Thymus (tissue), 11 donors: Measurements from ENCODE around the gene RCBTB1. TPM values are rescaled to one million over a fixed set of nuclear protein-coding genes. Genes with fewer than 3 reads are reported as not detected.
A peak's percentile ranks its signal among the peaks of the same experiment; 100 is the strongest.
"Not testable (repeated sequence)": the region's sequence is repeated elsewhere in the genome, so short reads cannot be mapped to it uniquely, and the experiment has no call there.

Experiments
- DNase-seq, 9 donors: peaks; one replicate each; pipeline ENCODE4 v3.0.0-alpha.2; 2013; ENCODE audit warnings: low spot score in 9 of 9, low read depth in 6 of 9, missing footprints in 1 of 9
- H3K27ac ChIP-seq, 2 donors: one replicate each; pipeline ENCODE4 v1.5.1; 2013; ENCODE audit warnings: control low read depth in 1 of 2, low read depth in 1 of 2, low read length in 1 of 2, mild to moderate bottlenecking in 1 of 2, moderate library complexity in 1 of 2
- H3K27me3 ChIP-seq, 2 donors: one replicate each; pipeline ENCODE4 v1.5.1; 2013; ENCODE audit warnings: low read length in 1 of 2; ENCODE audit not compliant: control insufficient read depth in 2 of 2, insufficient read depth in 1 of 2
- H3K36me3 ChIP-seq, 2 donors: one replicate each; pipeline ENCODE4 v1.5.1; 2013; ENCODE audit warnings: low read length in 1 of 2, mild to moderate bottlenecking in 1 of 2, moderate library complexity in 1 of 2; ENCODE audit not compliant: control insufficient read depth in 2 of 2, insufficient read depth in 2 of 2
- H3K4me1 ChIP-seq, 2 donors: one replicate each; pipeline ENCODE4 v1.5.1; 2013; ENCODE audit warnings: low read length in 2 of 2; ENCODE audit not compliant: control insufficient read depth in 2 of 2, insufficient read depth in 2 of 2
- H3K4me3 ChIP-seq, 2 donors: one replicate each; pipeline ENCODE4 v1.5.1; 2013; ENCODE audit warnings: low read length in 2 of 2, control low read depth in 1 of 2, mild to moderate bottlenecking in 1 of 2
- H3K9me3 ChIP-seq, 2 donors: one replicate each; pipeline ENCODE4 v1.5.1; 2013; ENCODE audit warnings: low read length in 1 of 2, mild to moderate bottlenecking in 1 of 2; ENCODE audit not compliant: control insufficient read depth in 2 of 2, insufficient read depth in 1 of 2
- WGBS: extraction: QIAGEN DNeasy Blood & Tissue Kit; methylation state at CpG from one replicate; pipeline ENCODE4 v1.1.7; 2013; 5-methylcytosine and 5-hydroxymethylcytosine counted together
- polyA plus RNA-seq: library from polyadenylated mRNA; stranded (reverse); fragments of 200-250 nt; gene quantifications from one replicate; pipeline ENCODE4 v1.2.3, GENCODE V29; 2013
- total RNA-seq: library from RNA; stranded (reverse); fragments of 120-200 nt; gene quantifications from one replicate; pipeline ENCODE4 v1.2.4, GENCODE V29; 2013
- donor health status: healthy.

RCBTB1 gene
- total and polyA plus RNA-seq, 2 donors: 15.3 to 34.7 TPM

GRCh38 chr13:49608651-49609331, 23.4 kb upstream of the RCBTB1 start:
- DNase-seq: no peak
- Histone ChIP-seq H3K36me3 (no peaks in the 10 kb centered on the region), H3K4me3 (no peak overlapping the region), H3K4me1 (peaks cover 0 to 8% of the 10 kb centered on the region in 2 donors), H3K27ac (no peak overlapping the region), H3K9me3 (no peaks in the 10 kb centered on the region), H3K27me3 (no peaks in the 10 kb centered on the region)
- 97% methylated on average over 1 of the region's 1 CpG for WGBS

GRCh38 chr13:49607761-49608160, 22.4 kb upstream of the RCBTB1 start:
- DNase-seq: no peak
- peaks cover 0 to 8% of the 10 kb centered on the region in 2 donors for H3K4me1 ChIP-seq
- no peak overlapping the region for H3K4me3 ChIP-seq
- H3K27ac ChIP-seq: no peak overlapping the region
- no peaks in the 10 kb centered on the region for H3K9me3 ChIP-seq
- H3K27me3 ChIP-seq: no peaks in the 10 kb centered on the region
- H3K36me3 ChIP-seq: no peaks in the 10 kb centered on the region
- 26% methylated on average over 5 of the region's 5 CpGs for WGBS

- Histone ChIP-seq H3K9me3 (no peaks in the 10 kb centered on the region), H3K27ac (no peak overlapping the region), H3K4me1 (peaks cover 0 to 8% of the 10 kb centered on the region in 2 donors), H3K4me3 (peak overlapping the region in 1 of 2 donors; percentile 43), H3K36me3 (no peaks in the 10 kb centered on the region), H3K27me3 (no peaks in the 10 kb centered on the region)
- peak in 7 of 9 donors; percentile 52 to 88 (median 76) for DNase-seq
- WGBS: 38% methylated on average over 15 of the region's 15 CpGs
These were observed 21.6 kb upstream of the RCBTB1 start for GRCh38 chr13:49606747-49607648.

GRCh38 chr13:49604570-49604969, 19.2 kb upstream of the RCBTB1 start:
- no peaks in the 10 kb centered on the region for H3K9me3 ChIP-seq
- H3K4me3 ChIP-seq: no peak overlapping the region
- H3K27ac ChIP-seq: no peak overlapping the region
- H3K4me1 ChIP-seq: peaks cover 0 to 8% of the 10 kb centered on the region in 2 donors
- no peak for DNase-seq
- no peaks in the 10 kb centered on the region for H3K27me3 ChIP-seq
- WGBS: 96% methylated on average over 5 of the region's 5 CpGs
- H3K36me3 ChIP-seq: no peaks in the 10 kb centered on the region

- WGBS: 97% methylated on average over 7 of the region's 7 CpGs
- H3K4me1 ChIP-seq, H3K4me3 ChIP-seq, H3K9me3 ChIP-seq, H3K27me3 ChIP-seq, DNase-seq, H3K27ac ChIP-seq, H3K36me3 ChIP-seq: not testable (repeated sequence)
These were observed 17.3 kb upstream of the RCBTB1 start for GRCh38 chr13:49602615-49603014.

- H3K9me3 ChIP-seq: no peaks in the 10 kb centered on the region
- no peak for DNase-seq
- H3K27ac ChIP-seq: no peak overlapping the region
- 95% methylated on average over 1 of the region's 1 CpG for WGBS
- H3K4me3 ChIP-seq: no peak overlapping the region
- no peaks in the 10 kb centered on the region for H3K36me3 ChIP-seq
- H3K4me1 ChIP-seq: peaks cover 0 to 5% of the 10 kb centered on the region in 2 donors
- no peaks in the 10 kb centered on the region for H3K27me3 ChIP-seq
These were observed 16.6 kb upstream of the RCBTB1 start for GRCh38 chr13:49602005-49602404.

GRCh38 chr13:49597043-49597641, 11.8 kb upstream of the RCBTB1 start:
- H3K9me3 ChIP-seq: no peaks in the 10 kb centered on the region

GRCh38 chr13:49596221-49596620, 10.9 kb upstream of the RCBTB1 start:
- no peaks in the 10 kb centered on the region for H3K9me3 ChIP-seq
- no peak for DNase-seq
- H3K4me1 ChIP-seq: no peaks in the 10 kb centered on the region
- WGBS: 48% methylated on average over 2 of the region's 2 CpGs
- no peak overlapping the region for H3K4me3 ChIP-seq
- no peaks in the 10 kb centered on the region for H3K36me3 ChIP-seq
- H3K27ac ChIP-seq: no peak overlapping the region
- H3K27me3 ChIP-seq: no peaks in the 10 kb centered on the region

More at GRCh38 chr13:49597043-49597641, 11.8 kb upstream of the RCBTB1 start:
- H3K4me1 ChIP-seq: no peaks in the 10 kb centered on the region
- WGBS: 89% methylated on average over 11 of the region's 11 CpGs
- H3K27ac ChIP-seq: no peak overlapping the region
- no peak overlapping the region for H3K4me3 ChIP-seq
- no peaks in the 10 kb centered on the region for H3K27me3 ChIP-seq
- DNase-seq: no peak
- H3K36me3 ChIP-seq: no peaks in the 10 kb centered on the region

- no peaks in the 10 kb centered on the region for H3K9me3 ChIP-seq
- H3K27me3 ChIP-seq: no peaks in the 10 kb centered on the region
- H3K4me1 ChIP-seq: no peaks in the 10 kb centered on the region
- no peak overlapping the region for H3K27ac ChIP-seq
- no peak overlapping the region for H3K4me3 ChIP-seq
- DNase-seq: no peak
- H3K36me3 ChIP-seq: no peaks in the 10 kb centered on the region
These were observed 9.2 kb upstream of the RCBTB1 start for GRCh38 chr13:49594576-49594975.
